HepG2 (cell line): Measurements from ENCODE around the gene JMJD6. TPM values are rescaled to one million over a fixed set of nuclear protein-coding genes. Genes with fewer than 3 reads are reported as not detected.

Experiments
- CBX5 ChIP-seq: sonication (generic); formaldehyde crosslinking; IDR thresholded peaks from 2 replicates; pipeline ENCODE4 v1.4.0; 2020; ENCODE audit warnings: missing genetic modification reagents, borderline replicate concordance
- EP300 ChIP-seq, 3 experiments: sonication (generic) in 1 of 3; formaldehyde crosslinking in 1 of 3; IDR thresholded peaks; 2 replicates each; pipeline versions ENCODE4 v1.5.1 to v1.6.1; 2011 to 2020; ENCODE audit warnings: low read depth in 2 of 3, low read length in 2 of 3, borderline replicate concordance in 1 of 3, improper control_type of control experiment in 1 of 3, mild to moderate bottlenecking in 1 of 3, missing genetic modification reagents in 1 of 3, moderate library complexity in 1 of 3
- FOXK1 ChIP-seq: sonication (generic); formaldehyde crosslinking; IDR thresholded peaks from 2 replicates; pipeline ENCODE4 v1.4.0; 2020; ENCODE audit warnings: low read depth, missing genetic modification reagents, borderline replicate concordance
- ISL2 ChIP-seq: sonication (generic); formaldehyde crosslinking; IDR thresholded peaks from 2 replicates; pipeline ENCODE4 v1.5.0; 2020; ENCODE audit warnings: missing genetic modification reagents
- MED13 ChIP-seq: sonication (generic); formaldehyde crosslinking; IDR thresholded peaks from 2 replicates; pipeline ENCODE4 v1.5.0; 2020; ENCODE audit warnings: missing genetic modification reagents
- MIER3 ChIP-seq: IDR thresholded peaks from 2 replicates; pipeline ENCODE4 v1.6.1; 2016; ENCODE audit warnings: missing compliant biosample characterization, borderline replicate concordance
- PAWR ChIP-seq: sonication (generic); formaldehyde crosslinking; IDR thresholded peaks from 2 replicates; pipeline ENCODE4 v1.4.0; 2020; ENCODE audit warnings: missing genetic modification reagents, mild to moderate bottlenecking, borderline replicate concordance
- PAX8 ChIP-seq: sonication (generic); formaldehyde crosslinking; IDR thresholded peaks from 2 replicates; pipeline ENCODE4 v1.8.0; 2022; ENCODE audit warnings: mild to moderate bottlenecking, missing genetic modification reagents, borderline replicate concordance
- PCBP2 ChIP-seq: fragments of 200-400 bp; formaldehyde crosslinking; optimal IDR thresholded peaks from 2 replicates; pipeline ENCODE3; 2018; ENCODE audit warnings: low read length, low read depth; ENCODE audit not compliant: poor library complexity, severe bottlenecking
- RFX5 ChIP-seq: IDR thresholded peaks from 2 replicates; pipeline ENCODE4 v1.6.1; 2011; ENCODE audit warnings: low read depth, low read length, improper control_type of control experiment
- SRF ChIP-seq: IDR thresholded peaks from 2 replicates; pipeline ENCODE4 v1.6.1; 2011; ENCODE audit warnings: mild to moderate bottlenecking, low read depth, low read length, moderate library complexity
- TAF15 ChIP-seq: fragments of 200-400 bp; formaldehyde crosslinking; IDR thresholded peaks from one replicate; pipeline ENCODE4 v1.6.1; 2018; ENCODE audit warnings: mild to moderate bottlenecking, low read depth, low read length; ENCODE audit not compliant: poor library complexity, severe bottlenecking
- ZFX ChIP-seq: sonication (generic); formaldehyde crosslinking; IDR thresholded peaks from 2 replicates; pipeline ENCODE4 v1.4.0; 2020; ENCODE audit warnings: mild to moderate bottlenecking, low read depth, missing genetic modification reagents, moderate library complexity
- ZNF704 ChIP-seq: sonication (generic); formaldehyde crosslinking; IDR thresholded peaks from 2 replicates; pipeline ENCODE4 v1.8.1; 2023; ENCODE audit warnings: mild to moderate bottlenecking, inconsistent platforms, moderate library complexity, missing genetic modification reagents, borderline replicate concordance
- ZNF75D ChIP-seq: sonication (generic); formaldehyde crosslinking; IDR thresholded peaks from 2 replicates; pipeline ENCODE4 v1.8.1; 2023; ENCODE audit warnings: missing genetic modification reagents, mild to moderate bottlenecking, borderline replicate concordance
- ZNF816 ChIP-seq: sonication (generic); formaldehyde crosslinking; IDR thresholded peaks from 2 replicates; pipeline ENCODE4 v1.8.0; 2022; ENCODE audit warnings: missing genetic modification reagents, mild to moderate bottlenecking, borderline replicate concordance
- ZZZ3 ChIP-seq: sonication (generic); formaldehyde crosslinking; IDR thresholded peaks from 2 replicates; pipeline ENCODE4 v1.4.0; 2020; ENCODE audit warnings: missing genetic modification reagents, mild to moderate bottlenecking, borderline replicate concordance
- polyA plus RNA-seq, 8 experiments: library from polyadenylated mRNA; depleted of rRNA in 3 of 8; stranded (reverse) in 7 of 8; unstranded in 1 of 8; fragments of >200 nt; fragmentation: Illumina TruSeq in 4 of 8; extraction: Trizol in 4 of 8; gene quantifications; 2 replicates each; pipeline versions ENCODE4 v1.2.1 to v1.2.3, GENCODE V29; 2011 to 2016; ENCODE audit warnings: low read depth in 4 of 8, missing spikeins in 1 of 8, mixed read lengths in 1 of 8; ENCODE audit not compliant: insufficient read depth in 1 of 8
- total RNA-seq, 5 experiments: library from RNA; depleted of rRNA; stranded (reverse); fragments of >200 nt; fragmentation: Illumina TruSeq; extraction: Trizol; gene quantifications; 2 replicates each; pipeline ENCODE4 v1.2.3, GENCODE V29; 2016; ENCODE audit warnings: low read depth in 1 of 5
- TF ChIP-seq, protein P1 (sequence below), 2 experiments: fragments of 450-650 bp in 1 of 2; sonication (generic) in 1 of 2; formaldehyde crosslinking; IDR thresholded peaks; 2 replicates each; pipeline versions ENCODE4 v1.5.0 to v1.8.0; 2020 to 2022; ENCODE audit warnings: mild to moderate bottlenecking in 1 of 2, missing genetic modification reagents in 1 of 2
- TF ChIP-seq, protein P2 (sequence below): sonication (generic); formaldehyde crosslinking; IDR thresholded peaks from 2 replicates; pipeline ENCODE4 v1.4.0; 2020; ENCODE audit warnings: missing genetic modification reagents
- TF ChIP-seq, protein P3 (sequence below): sonication (generic); formaldehyde crosslinking; IDR thresholded peaks from 2 replicates; pipeline ENCODE4 v1.8.0; 2022; ENCODE audit warnings: mild to moderate bottlenecking, missing genetic modification reagents, moderate library complexity

JMJD6 gene
- total and polyA plus RNA-seq, 2 of the 13 experiments (the other 11 are each of a cell fraction or from before 2014, with no cell fraction given): 33.6 to 41.0 TPM

DNA sequence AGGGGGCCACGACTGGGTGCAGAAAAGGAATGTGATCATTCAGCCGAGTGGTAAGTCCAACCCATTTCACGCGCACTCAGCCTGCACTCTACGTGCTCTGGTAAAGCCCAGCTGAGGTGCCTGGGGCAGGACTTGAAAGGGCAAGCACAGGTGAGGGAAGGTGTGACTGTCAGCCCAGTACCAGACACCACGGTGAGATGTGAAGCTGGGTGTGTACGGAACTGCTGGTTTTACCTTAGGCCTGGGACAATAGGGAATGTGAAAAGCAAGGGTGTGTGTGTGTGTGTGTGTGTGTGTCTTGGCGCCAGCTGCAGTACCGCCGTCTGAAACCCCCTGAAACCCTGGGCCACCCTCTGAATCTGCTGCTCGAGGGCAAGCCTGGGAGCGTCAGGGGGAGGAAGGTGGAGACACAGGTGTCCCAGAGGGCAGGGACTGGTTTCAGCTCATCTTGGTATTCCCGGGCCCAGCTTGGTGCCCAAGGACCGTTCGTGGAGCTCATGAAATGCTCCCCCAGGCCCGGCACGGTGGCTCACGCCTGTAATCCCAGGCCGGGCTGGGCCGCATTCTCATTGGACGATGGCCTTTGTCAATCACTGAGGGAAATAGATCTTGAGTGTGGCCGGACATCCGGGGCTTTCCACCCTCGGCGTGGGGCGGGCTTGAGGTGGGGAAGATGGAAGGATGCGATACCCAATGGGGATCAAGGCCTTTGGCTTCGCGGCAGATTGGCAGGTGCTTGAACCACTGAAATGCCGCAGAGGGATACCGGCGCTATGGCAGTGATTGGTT lies 55.1 kb downstream of the JMJD6 start (continued):
- TF ChIP-seq FOXK1 (CRISPR knock-in tag): no peak; the same call in 1 of the 2 replicates
- TF ChIP-seq ZNF704 (CRISPR knock-in tag): peak; percentile 60; the same call in 1 of the 2 replicates
- no peak; the same call in 1 of the 2 replicates for TF ChIP-seq SRF
- no peak for TF ChIP-seq PAX8 (CRISPR knock-in tag)
- TF ChIP-seq, protein P1, sequence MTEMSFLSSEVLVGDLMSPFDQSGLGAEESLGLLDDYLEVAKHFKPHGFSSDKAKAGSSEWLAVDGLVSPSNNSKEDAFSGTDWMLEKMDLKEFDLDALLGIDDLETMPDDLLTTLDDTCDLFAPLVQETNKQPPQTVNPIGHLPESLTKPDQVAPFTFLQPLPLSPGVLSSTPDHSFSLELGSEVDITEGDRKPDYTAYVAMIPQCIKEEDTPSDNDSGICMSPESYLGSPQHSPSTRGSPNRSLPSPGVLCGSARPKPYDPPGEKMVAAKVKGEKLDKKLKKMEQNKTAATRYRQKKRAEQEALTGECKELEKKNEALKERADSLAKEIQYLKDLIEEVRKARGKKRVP (CRISPR knock-in tag; IDR thresholded peaks at IDR 0.05): no peak
- TF ChIP-seq ISL2: no peak; the same call in 1 of the 2 replicates
- no peak; the same call in 1 of the 2 replicates for TF ChIP-seq MIER3 (CRISPR knock-in tag)
- no peak for TF ChIP-seq ZNF75D (CRISPR knock-in tag)
- no peak for TF ChIP-seq PAWR (CRISPR knock-in tag)
- 0 out of 2 replicates have a peak, but pooled peaks have one; percentile 33 for TF ChIP-seq MED13 (CRISPR knock-in tag)
- TF ChIP-seq ZZZ3 (CRISPR knock-in tag): peak; percentile 32; the same call in 1 of the 2 replicates
- no peak for TF ChIP-seq PCBP2
- peak; percentile 24 for TF ChIP-seq TAF15
- TF ChIP-seq RFX5: peak; percentile 57; the same call in 1 of the 2 replicates
- peak; percentile 96 for TF ChIP-seq ZFX (CRISPR knock-in tag)
- no peak; the same call in 1 of the 2 replicates for TF ChIP-seq CBX5 (CRISPR knock-in tag)
- TF ChIP-seq, protein P2, sequence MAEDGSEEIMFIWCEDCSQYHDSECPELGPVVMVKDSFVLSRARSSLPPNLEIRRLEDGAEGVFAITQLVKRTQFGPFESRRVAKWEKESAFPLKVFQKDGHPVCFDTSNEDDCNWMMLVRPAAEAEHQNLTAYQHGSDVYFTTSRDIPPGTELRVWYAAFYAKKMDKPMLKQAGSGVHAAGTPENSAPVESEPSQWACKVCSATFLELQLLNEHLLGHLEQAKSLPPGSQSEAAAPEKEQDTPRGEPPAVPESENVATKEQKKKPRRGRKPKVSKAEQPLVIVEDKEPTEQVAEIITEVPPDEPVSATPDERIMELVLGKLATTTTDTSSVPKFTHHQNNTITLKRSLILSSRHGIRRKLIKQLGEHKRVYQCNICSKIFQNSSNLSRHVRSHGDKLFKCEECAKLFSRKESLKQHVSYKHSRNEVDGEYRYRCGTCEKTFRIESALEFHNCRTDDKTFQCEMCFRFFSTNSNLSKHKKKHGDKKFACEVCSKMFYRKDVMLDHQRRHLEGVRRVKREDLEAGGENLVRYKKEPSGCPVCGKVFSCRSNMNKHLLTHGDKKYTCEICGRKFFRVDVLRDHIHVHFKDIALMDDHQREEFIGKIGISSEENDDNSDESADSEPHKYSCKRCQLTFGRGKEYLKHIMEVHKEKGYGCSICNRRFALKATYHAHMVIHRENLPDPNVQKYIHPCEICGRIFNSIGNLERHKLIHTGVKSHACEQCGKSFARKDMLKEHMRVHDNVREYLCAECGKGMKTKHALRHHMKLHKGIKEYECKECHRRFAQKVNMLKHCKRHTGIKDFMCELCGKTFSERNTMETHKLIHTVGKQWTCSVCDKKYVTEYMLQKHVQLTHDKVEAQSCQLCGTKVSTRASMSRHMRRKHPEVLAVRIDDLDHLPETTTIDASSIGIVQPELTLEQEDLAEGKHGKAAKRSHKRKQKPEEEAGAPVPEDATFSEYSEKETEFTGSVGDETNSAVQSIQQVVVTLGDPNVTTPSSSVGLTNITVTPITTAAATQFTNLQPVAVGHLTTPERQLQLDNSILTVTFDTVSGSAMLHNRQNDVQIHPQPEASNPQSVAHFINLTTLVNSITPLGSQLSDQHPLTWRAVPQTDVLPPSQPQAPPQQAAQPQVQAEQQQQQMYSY (CRISPR knock-in tag): no peak
- no peak; a peak in 1 of 4 replicates for TF ChIP-seq EP300 (IDR thresholded peaks at IDR 0.05; ENCODE audit: low read depth in 2 of 2, low read length in 2 of 2)
- TF ChIP-seq EP300 (CRISPR knock-in tag; IDR thresholded peaks at IDR 0.05; ENCODE audit: borderline replicate concordance): peak; percentile 52; the same call in 1 of the 2 replicates
- TF ChIP-seq, protein P3, sequence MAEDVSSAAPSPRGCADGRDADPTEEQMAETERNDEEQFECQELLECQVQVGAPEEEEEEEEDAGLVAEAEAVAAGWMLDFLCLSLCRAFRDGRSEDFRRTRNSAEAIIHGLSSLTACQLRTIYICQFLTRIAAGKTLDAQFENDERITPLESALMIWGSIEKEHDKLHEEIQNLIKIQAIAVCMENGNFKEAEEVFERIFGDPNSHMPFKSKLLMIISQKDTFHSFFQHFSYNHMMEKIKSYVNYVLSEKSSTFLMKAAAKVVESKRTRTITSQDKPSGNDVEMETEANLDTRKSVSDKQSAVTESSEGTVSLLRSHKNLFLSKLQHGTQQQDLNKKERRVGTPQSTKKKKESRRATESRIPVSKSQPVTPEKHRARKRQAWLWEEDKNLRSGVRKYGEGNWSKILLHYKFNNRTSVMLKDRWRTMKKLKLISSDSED (CRISPR knock-in tag): peak; percentile 81
- TF ChIP-seq ZNF816 (CRISPR knock-in tag): peak; percentile 15; the same call in 1 of the 2 replicates
